Psoas muscle (tissue), 8 donors: ENCODE measurements around the gene GTF2IRD1. TPM values are rescaled to one million over a fixed set of nuclear protein-coding genes. Genes with fewer than 3 reads are reported as not detected.

Source experiments
- ATAC-seq, 4 donors: fragments of 200-7000 bp; cut with Tn5 transposase; one replicate each; pipeline ENCODE4 v1.9.1; 2020; ENCODE audit warnings: moderate library complexity in 3 of 4, mild to moderate bottlenecking in 2 of 4
- DNase-seq, 2 donors: peaks; one replicate each; pipeline ENCODE4 v3.0.0-alpha.2; 2020
- H3K27ac ChIP-seq: fragments of 200-600 bp; one replicate; pipeline ENCODE4 v1.8.0; 2022
- H3K27me3 ChIP-seq, 3 donors: fragments of 200-600 bp in 1 of 3; one replicate each; pipeline versions ENCODE4 v1.6.1 to v1.8.0; 2013 to 2022; ENCODE audit warnings: low read length in 2 of 3, mild to moderate bottlenecking in 2 of 3, moderate library complexity in 1 of 3; ENCODE audit not compliant: insufficient read depth in 3 of 3
- H3K36me3 ChIP-seq, 2 donors: fragments of 200-600 bp in 1 of 2; one replicate each; pipeline versions ENCODE4 v1.6.1 to v1.8.0; 2013 to 2022; ENCODE audit warnings: low read depth in 1 of 2, mild to moderate bottlenecking in 1 of 2, moderate library complexity in 1 of 2; ENCODE audit not compliant: insufficient read depth in 1 of 2
- H3K4me1 ChIP-seq: fragments of 200-600 bp; one replicate; pipeline ENCODE4 v1.8.0; 2022
- H3K4me3 ChIP-seq: fragments of 200-600 bp; one replicate; pipeline ENCODE4 v1.8.0; 2022; ENCODE audit warnings: mild to moderate bottlenecking
- H3K9me3 ChIP-seq: fragments of 200-600 bp; one replicate; pipeline ENCODE4 v1.8.0; 2022
- CTCF ChIP-seq: fragments of 200-600 bp; IDR thresholded peaks from one replicate; pipeline ENCODE4 v1.8.0; 2022; ENCODE audit warnings: antibody characterized with exemption
- WGBS, 3 donors: extraction: QIAGEN DNeasy Blood & Tissue Kit; methylation state at CpG; one replicate each; pipeline versions ENCODE4 v1.1.6 to v1.1.7; 2013; 5-methylcytosine and 5-hydroxymethylcytosine counted together
- intact Hi-C, 2 donors: fragments of 100-400 bp; cut with DNase I; formaldehyde crosslinking; loops; one replicate each; pipeline versions ENCODE4 v1.11.0 to v1.14.2; 2022
- polyA plus RNA-seq, 3 donors: library from polyadenylated mRNA; stranded (reverse); fragments of 200-250 nt; gene quantifications; one replicate each; pipeline ENCODE4 v1.2.3, GENCODE V29; 2013
- total RNA-seq, 4 donors: library from RNA; stranded (reverse); fragmentation: NEBNext Ultra II Directional in 2 of 4; extraction: Animal tissue kit (Norgen Biotek cat#: 25700) in 2 of 4; gene quantifications; one replicate each; pipeline versions ENCODE4 v1.2.1 to v1.2.4, GENCODE V29; 2021 to 2023
- donor health status: healthy with polysubstance abuse.
- donor health status: DM: no; HTN: no; CAD: no; lungs with moderate emphysema.
- donor health status: Bipolar disorder and iron deficiency.
- donor health status: healthy.
- donor health status: DM: yes; HTN: yes; CAD: no.
- donor health status: DM: no; HTN: no; CAD: no.
- donor health status: DM: no; HTN: no; CAD: no.
- donor health status: DM: yes; HTN: yes; CAD: no.

The GTF2IRD1 gene
- total and polyA plus RNA-seq, 7 donors, result 40.5 to 149 (median 61.7) TPM

GRCh38 chr7:74452748-74453321 is 871 bp upstream of the GTF2IRD1 start:
- Histone ChIP-seq H3K9me3 (no peaks in the 10 kb centered on the region), H3K4me1 (no peaks in the 10 kb centered on the region), H3K4me3 (peak overlapping the region; percentile 11), H3K27ac (peak overlapping the region; percentile 93), H3K36me3 (no peaks in the 10 kb centered on the region), H3K27me3 (no peaks in the 10 kb centered on the region)
- intact Hi-C loops, result loop anchor here in 1 of 2 donors (5.0 kb wide), 1 partner anchor 36 kb away; no protein-coding TSS in a partner anchor
- peak; percentile 15 to 59 (median 46) for ATAC-seq
- peak; percentile 51 to 76 for DNase-seq
- TF ChIP-seq CTCF, result no peak
- 20 to 32% (median 23%) methylated on average over 14 to 15 of the region's 15 CpGs for WGBS, 3 donors

- DNase-seq, result peak; percentile 49 to 81
- no peak for TF ChIP-seq CTCF
- peak; percentile 33 to 50 (median 46) for ATAC-seq
- 3 to 8% (median 3%) methylated on average over 28 to 57 of the region's 61 CpGs for WGBS, 3 donors
- Histone ChIP-seq H3K4me1 (peaks cover 10% of the 10 kb centered on the region), H3K27me3 (no peaks in the 10 kb centered on the region), H3K4me3 (peak overlapping the region; percentile 80), H3K9me3 (no peaks in the 10 kb centered on the region), H3K27ac (peak overlapping the region; percentile 93), H3K36me3 (no peaks in the 10 kb centered on the region)
- intact Hi-C loops, result loop anchor here (2.0 to 5.0 kb wide), 3 partner anchors 25 to 37 kb away; no protein-coding TSS in a partner anchor
Observed at GRCh38 chr7:74454021-74454924, 567 bp downstream of the GTF2IRD1 start.

- Histone ChIP-seq H3K27ac (peak overlapping the region; percentile 93), H3K4me1 (peaks cover 16% of the 10 kb centered on the region), H3K4me3 (peak overlapping the region; percentile 80), H3K27me3 (no peaks in the 10 kb centered on the region), H3K9me3 (no peaks in the 10 kb centered on the region), H3K36me3 (no peaks in the 10 kb centered on the region)
- WGBS, 3 donors, result 22 to 47% (median 25%) methylated on average over 10 to 11 of the region's 11 CpGs
- TF ChIP-seq CTCF, result no peak
- DNase-seq (peak; percentile 45 to 67), ATAC-seq (peak; percentile 4 to 22 (median 18))
- intact Hi-C loops, result loop anchor here (2.0 to 5.0 kb wide), 3 partner anchors 24 to 38 kb away; no protein-coding TSS in a partner anchor
Observed at GRCh38 chr7:74454925-74455288, 1.2 kb downstream of the GTF2IRD1 start.

- peak overlapping the region; percentile 80 for H3K4me3 ChIP-seq
- no peaks in the 10 kb centered on the region for H3K27me3 ChIP-seq
- DNase-seq (peak; percentile 75 to 90), ATAC-seq (peak; percentile 66 to 82 (median 72))
- peaks cover 20% of the 10 kb centered on the region for H3K4me1 ChIP-seq
- H3K36me3 ChIP-seq, result no peaks in the 10 kb centered on the region
- no peaks in the 10 kb centered on the region for H3K9me3 ChIP-seq
- intact Hi-C loops, result loop anchor here (2.0 kb wide), 2 partner anchors 23 to 25 kb away; no protein-coding TSS in a partner anchor
- peak overlapping the region; percentile 93 for H3K27ac ChIP-seq
- 17 to 33% (median 25%) methylated on average over 13 of the region's 13 CpGs for WGBS, 3 donors
- no peak for TF ChIP-seq CTCF
Observed at GRCh38 chr7:74455291-74455804, 1.6 kb downstream of the GTF2IRD1 start.
